ENCODE results near the gene JPH4. TPM values are rescaled to one million over a fixed set of nuclear protein-coding genes. Genes with fewer than 3 reads are reported as not detected.

JPH4 gene
- polyA plus RNA-seq, 2 of the 4 experiments (the other 2 are of a cell fraction), result 0.05 TPM; not detected in 1

GRCh38 chr14:23546450-23547035, 32.0 kb downstream of the JPH4 start:
- Histone ChIP-seq H3K4me1 (peaks cover 4% of the 10 kb centered on the region; the same call in 1 of the 3 replicates), H3K4me3 (no peak overlapping the region), H3K9me3 (no peaks in the 10 kb centered on the region), H3K4me2 (no peak overlapping the region), H3K27ac (no peak overlapping the region)
- FAIRE-seq (no peak), ATAC-seq (no peak), DNase-seq (ENCODE audit: low read depth in 1 of 2, low spot score in 1 of 2) (no peak)
- TF ChIP-seq RCOR1 (IDR thresholded peaks at IDR 0.05; ENCODE audit: low read depth, low read length), result no peak
- TF ChIP-seq, protein P1, sequence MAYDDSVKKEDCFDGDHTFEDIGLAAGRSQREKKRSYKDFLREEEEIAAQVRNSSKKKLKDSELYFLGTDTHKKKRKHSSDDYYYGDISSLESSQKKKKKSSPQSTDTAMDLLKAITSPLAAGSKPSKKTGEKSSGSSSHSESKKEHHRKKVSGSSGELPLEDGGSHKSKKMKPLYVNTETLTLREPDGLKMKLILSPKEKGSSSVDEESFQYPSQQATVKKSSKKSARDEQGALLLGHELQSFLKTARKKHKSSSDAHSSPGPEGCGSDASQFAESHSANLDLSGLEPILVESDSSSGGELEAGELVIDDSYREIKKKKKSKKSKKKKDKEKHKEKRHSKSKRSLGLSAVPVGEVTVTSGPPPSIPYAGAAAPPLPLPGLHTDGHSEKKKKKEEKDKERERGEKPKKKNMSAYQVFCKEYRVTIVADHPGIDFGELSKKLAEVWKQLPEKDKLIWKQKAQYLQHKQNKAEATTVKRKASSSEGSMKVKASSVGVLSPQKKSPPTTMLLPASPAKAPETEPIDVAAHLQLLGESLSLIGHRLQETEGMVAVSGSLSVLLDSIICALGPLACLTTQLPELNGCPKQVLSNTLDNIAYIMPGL (CRISPR knock-in tag; IDR thresholded peaks at IDR 0.05; ENCODE audit: borderline replicate concordance), result no peak
- no peak for TF ChIP-seq TP53 (CRISPR knock-in tag; IDR thresholded peaks at IDR 0.05)
- no peak for TF ChIP-seq MAX (IDR thresholded peaks at IDR 0.05)
- no peak for TF ChIP-seq POLR2A (IDR thresholded peaks at IDR 0.05; ENCODE audit: low read length)
- no peak for TF ChIP-seq MAFK (IDR thresholded peaks at IDR 0.05; ENCODE audit: partially characterized antibody)
- TF ChIP-seq TFCP2L1 (CRISPR knock-in tag; IDR thresholded peaks at IDR 0.05), result no peak
- TF ChIP-seq EP300 (IDR thresholded peaks at IDR 0.05), result no peak
- TF ChIP-seq POLR2AphosphoS2 (conservative IDR thresholded peaks at IDR 0.05; ENCODE audit: low read length), result no peak
- TF ChIP-seq CEBPB (IDR thresholded peaks at IDR 0.05), result no peak
- TF ChIP-seq E2F6 (IDR thresholded peaks at IDR 0.05; ENCODE audit: borderline replicate concordance, low read depth), result no peak
- no peak for TF ChIP-seq MAZ (IDR thresholded peaks at IDR 0.05; ENCODE audit: borderline replicate concordance, low read depth, low read length)
- POLR2A ChIA-PET, result interaction anchor here (1.3 kb wide), 1 partner anchor 9 kb away, joined by 3 read pairs; the partner anchor contains the start of gene THTPA
- CTCF ChIA-PET, result interaction anchor here (1.0 to 2.4 kb wide), 4 partner anchors 12 to 68 kb away, joined by 3 to 14 read pairs (median 4); no protein-coding TSS in a partner anchor
- 65% methylated on average over 9 of the region's 10 CpGs for whole genome bisulfite sequencing (ENCODE audit: missing lambda C conversion rate)

DNA sequence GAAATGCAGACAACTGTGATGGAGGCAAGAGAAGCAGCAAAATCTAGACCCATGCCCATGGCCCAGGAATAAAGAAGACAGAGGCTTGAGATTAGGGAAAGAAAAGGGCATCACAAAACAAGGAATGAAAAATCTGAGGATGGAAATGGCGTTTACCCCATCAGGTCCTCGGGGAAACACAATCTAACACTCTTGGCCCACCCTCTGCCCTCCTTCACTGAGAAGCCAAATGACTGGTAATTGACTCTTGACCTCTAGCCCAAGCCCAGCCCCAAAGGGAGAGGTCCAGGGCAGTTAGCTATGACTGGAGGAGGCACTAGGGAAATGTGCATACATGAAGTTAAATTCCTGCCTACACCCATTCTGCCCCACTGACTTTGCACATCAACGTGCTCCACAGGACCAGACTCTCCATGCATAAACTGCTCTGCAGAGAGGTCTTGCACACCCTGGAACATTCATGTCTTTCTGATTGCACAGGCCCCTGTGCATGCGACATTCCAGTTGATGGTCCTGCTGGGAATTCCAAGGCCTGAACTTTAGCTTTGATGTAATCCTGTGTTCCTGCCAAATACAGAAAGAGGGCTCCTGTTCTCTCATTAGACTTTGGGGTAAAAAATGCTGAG, 32.7 kb downstream of the JPH4 start:
- FAIRE-seq (no peak), ATAC-seq (no peak), DNase-seq (ENCODE audit: low read depth in 1 of 2, low spot score in 1 of 2) (no peak)
- H3K4me2 ChIP-seq, result no peak overlapping the region
- H3K4me3 ChIP-seq, result no peak overlapping the region
- H3K4me1 ChIP-seq, result peaks cover 4% of the 10 kb centered on the region; the same call in 1 of the 3 replicates
- POLR2A ChIA-PET, result interaction anchor here (1.3 kb wide), 1 partner anchor 10 kb away, joined by 3 read pairs; the partner anchor contains the start of gene THTPA
- H3K9me3 ChIP-seq, result no peaks in the 10 kb centered on the region
- CTCF ChIA-PET, result interaction anchor here (1.0 to 2.4 kb wide), 4 partner anchors 13 to 67 kb away, joined by 3 to 14 read pairs (median 4); no protein-coding TSS in a partner anchor
- WGBS (ENCODE audit: missing lambda C conversion rate), result 72% methylated on average over 4 of the region's 4 CpGs
- H3K27ac ChIP-seq, result no peak overlapping the region
- TF ChIP-seq JUN (IDR thresholded peaks at IDR 0.05) (no peak), PBX3 (IDR thresholded peaks at IDR 0.05) (no peak), GATA3 (IDR thresholded peaks at IDR 0.05; ENCODE audit: borderline replicate concordance) (no peak), ZFP36 (IDR thresholded peaks at IDR 0.05; ENCODE audit: borderline replicate concordance, partially characterized antibody) (no peak), E2F6 (IDR thresholded peaks at IDR 0.05; ENCODE audit: borderline replicate concordance, low read depth) (no peak), RARB (CRISPR knock-in tag; IDR thresholded peaks at IDR 0.05) (no peak), FOXS1 (CRISPR knock-in tag; IDR thresholded peaks at IDR 0.05) (no peak), KDM1A (IDR thresholded peaks at IDR 0.05; ENCODE audit: low read depth) (no peak), MAZ (IDR thresholded peaks at IDR 0.05; ENCODE audit: borderline replicate concordance, low read depth, low read length) (no peak), ZSCAN20 (CRISPR knock-in tag; IDR thresholded peaks at IDR 0.05) (no peak), EHMT2 (IDR thresholded peaks at IDR 0.05; ENCODE audit: low read depth) (no peak), TP53 (CRISPR knock-in tag; IDR thresholded peaks at IDR 0.05) (no peak), ELK1 (IDR thresholded peaks at IDR 0.05; ENCODE audit: low read depth, low read length) (no peak), RCOR1 (IDR thresholded peaks at IDR 0.05; ENCODE audit: low read depth, low read length) (no peak)
- TF ChIP-seq, protein P2, sequence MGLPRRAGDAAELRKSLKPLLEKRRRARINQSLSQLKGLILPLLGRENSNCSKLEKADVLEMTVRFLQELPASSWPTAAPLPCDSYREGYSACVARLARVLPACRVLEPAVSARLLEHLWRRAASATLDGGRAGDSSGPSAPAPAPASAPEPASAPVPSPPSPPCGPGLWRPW (IDR thresholded peaks at IDR 0.05), result no peak

Data from A549 (cell line).